ENCODE measurements around the gene CLIC1.

DNA sequence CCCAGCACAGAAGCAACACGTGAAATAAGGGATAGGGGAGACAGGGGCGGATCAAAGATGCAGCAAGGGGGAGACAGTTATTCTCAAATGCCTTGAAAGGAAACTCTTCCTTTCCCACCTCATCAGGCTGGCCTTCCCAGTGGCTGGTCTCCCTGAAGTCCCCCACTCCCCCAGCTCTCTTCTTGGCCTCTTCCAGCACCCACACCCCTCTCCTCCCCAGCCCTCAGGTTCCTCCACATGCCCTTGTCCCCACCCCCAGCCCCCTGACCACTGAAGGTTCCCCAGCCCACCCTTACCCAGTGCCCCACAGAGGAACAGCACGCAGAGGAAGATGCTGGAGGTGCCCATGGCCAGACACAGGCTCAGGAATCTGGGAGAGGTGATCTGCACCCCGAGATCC, 22.9 kb downstream of the CLIC1 start:
- TF ChIP-seq, protein P1, sequence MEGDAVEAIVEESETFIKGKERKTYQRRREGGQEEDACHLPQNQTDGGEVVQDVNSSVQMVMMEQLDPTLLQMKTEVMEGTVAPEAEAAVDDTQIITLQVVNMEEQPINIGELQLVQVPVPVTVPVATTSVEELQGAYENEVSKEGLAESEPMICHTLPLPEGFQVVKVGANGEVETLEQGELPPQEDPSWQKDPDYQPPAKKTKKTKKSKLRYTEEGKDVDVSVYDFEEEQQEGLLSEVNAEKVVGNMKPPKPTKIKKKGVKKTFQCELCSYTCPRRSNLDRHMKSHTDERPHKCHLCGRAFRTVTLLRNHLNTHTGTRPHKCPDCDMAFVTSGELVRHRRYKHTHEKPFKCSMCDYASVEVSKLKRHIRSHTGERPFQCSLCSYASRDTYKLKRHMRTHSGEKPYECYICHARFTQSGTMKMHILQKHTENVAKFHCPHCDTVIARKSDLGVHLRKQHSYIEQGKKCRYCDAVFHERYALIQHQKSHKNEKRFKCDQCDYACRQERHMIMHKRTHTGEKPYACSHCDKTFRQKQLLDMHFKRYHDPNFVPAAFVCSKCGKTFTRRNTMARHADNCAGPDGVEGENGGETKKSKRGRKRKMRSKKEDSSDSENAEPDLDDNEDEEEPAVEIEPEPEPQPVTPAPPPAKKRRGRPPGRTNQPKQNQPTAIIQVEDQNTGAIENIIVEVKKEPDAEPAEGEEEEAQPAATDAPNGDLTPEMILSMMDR (IDR thresholded peaks at IDR 0.05), result no peak
- TF ChIP-seq POLR2A (IDR thresholded peaks at IDR 0.05), result no peak
- no peak for TF ChIP-seq EP300 (IDR thresholded peaks at IDR 0.05)

Data from gastroesophageal sphincter (tissue), 3 donors.